Activated T-helper 2 cell treated with anti-CD3 and anti-CD28 coated beads, Interferon-gamma antibody, Interleukin-2, Interleukin-4, amounts not matched to agents 10 μg/mL and 5 μg/mL and 100 μg/mL, durations not matched to agents 14 hours and 24 hours and 36 hours (primary cell): ENCODE data around the gene FICD. TPM values are rescaled to one million over a fixed set of nuclear protein-coding genes. Genes with fewer than 3 reads are reported as not detected.
"Not testable (repeated sequence)": the region's sequence is repeated elsewhere in the genome, so short reads cannot be mapped to it uniquely, and the experiment has no call there.

Experiments used
- DNase-seq: peaks from one replicate; pipeline ENCODE4 v3.0.0; 2021; ENCODE audit warnings: low spot score
- H3K27ac Mint-ChIP-seq: one replicate; pipeline ENCODE4 v1.8.0; 2021; ENCODE audit warnings: mixed read lengths
- H3K27me3 Mint-ChIP-seq: one replicate; pipeline ENCODE4 v1.8.0; 2021; ENCODE audit warnings: low read depth, mixed read lengths
- H3K36me3 Mint-ChIP-seq: one replicate; pipeline ENCODE4 v1.8.0; 2021; ENCODE audit warnings: low read depth, mixed read lengths
- H3K4me1 Mint-ChIP-seq: one replicate; pipeline ENCODE4 v1.8.0; 2021; ENCODE audit warnings: low read depth, mixed read lengths
- H3K4me3 Mint-ChIP-seq: one replicate; pipeline ENCODE4 v1.8.0; 2021; ENCODE audit warnings: low read depth, mild to moderate bottlenecking, moderate library complexity, mixed read lengths
- H3K9me3 Mint-ChIP-seq: one replicate; pipeline ENCODE4 v1.8.0; 2021; ENCODE audit warnings: mixed read lengths
- intact Hi-C: fragments of 100-400 bp; cut with micrococcal nuclease; formaldehyde crosslinking; loops from one replicate; pipeline ENCODE4 v1.15.1; 2023
- total RNA-seq: library from RNA; stranded (reverse); gene quantifications from 2 replicates; pipeline ENCODE4 v1.2.3, GENCODE V29; 2022

FICD gene
- total RNA-seq, 1 donor from 2014 or later, result 7.1 TPM

GRCh38 chr12:108484431-108484830, 30.6 kb upstream of the FICD start:
- DNase-seq, result no peak
- Mint-ChIP-seq H3K27ac (no peak overlapping the region), H3K4me1 (no peaks in the 10 kb centered on the region), H3K4me3 (no peak overlapping the region), H3K9me3 (peaks cover 11% of the 10 kb centered on the region), H3K27me3 (peaks cover 5% of the 10 kb centered on the region), H3K36me3 (no peaks in the 10 kb centered on the region)
- intact Hi-C loops, result no loop called here

- no peak overlapping the region for H3K4me3 Mint-ChIP-seq
These were observed 30.2 kb upstream of the FICD start for GRCh38 chr12:108484845-108485244.

GRCh38 chr12:108485371-108485770, 29.7 kb upstream of the FICD start:
- H3K27me3 Mint-ChIP-seq, DNase-seq, H3K27ac Mint-ChIP-seq, H3K36me3 Mint-ChIP-seq, intact Hi-C loops, H3K4me3 Mint-ChIP-seq, H3K4me1 Mint-ChIP-seq: not testable (repeated sequence)
- peaks cover 11% of the 10 kb centered on the region for H3K9me3 Mint-ChIP-seq

More at GRCh38 chr12:108484845-108485244, 30.2 kb upstream of the FICD start:
- peaks cover 5% of the 10 kb centered on the region for H3K27me3 Mint-ChIP-seq
- no peak overlapping the region for H3K27ac Mint-ChIP-seq
- intact Hi-C loops, result no loop called here
- DNase-seq, result no peak
- H3K36me3 Mint-ChIP-seq, result no peaks in the 10 kb centered on the region
- no peaks in the 10 kb centered on the region for H3K4me1 Mint-ChIP-seq
- H3K9me3 Mint-ChIP-seq, result peaks cover 11% of the 10 kb centered on the region

- intact Hi-C loops, H3K27me3 Mint-ChIP-seq: not testable (repeated sequence)
These were observed 28.0 kb upstream of the FICD start for GRCh38 chr12:108487029-108487428.

GRCh38 chr12:108491256-108491655, 23.8 kb upstream of the FICD start:
- Mint-ChIP-seq H3K27me3 (peaks cover 7% of the 10 kb centered on the region), H3K4me3 (no peak overlapping the region), H3K9me3 (peaks cover 10% of the 10 kb centered on the region), H3K36me3 (no peaks in the 10 kb centered on the region), H3K4me1 (no peaks in the 10 kb centered on the region), H3K27ac (no peak overlapping the region)
- DNase-seq, result no peak
- intact Hi-C loops, result no loop called here

More at GRCh38 chr12:108487029-108487428, 28.0 kb upstream of the FICD start:
- not testable (repeated sequence) for H3K4me1 Mint-ChIP-seq, H3K36me3 Mint-ChIP-seq, H3K27ac Mint-ChIP-seq, H3K4me3 Mint-ChIP-seq, DNase-seq
- peaks cover 11% of the 10 kb centered on the region for H3K9me3 Mint-ChIP-seq

- intact Hi-C loops, result no loop called here
- H3K27me3 Mint-ChIP-seq, result peaks cover 7% of the 10 kb centered on the region
- H3K9me3 Mint-ChIP-seq, result no peaks in the 10 kb centered on the region
- no peak overlapping the region for H3K4me3 Mint-ChIP-seq
- H3K4me1 Mint-ChIP-seq, result no peaks in the 10 kb centered on the region
- H3K36me3 Mint-ChIP-seq, result no peaks in the 10 kb centered on the region
- DNase-seq, result no peak
- H3K27ac Mint-ChIP-seq, result no peak overlapping the region
These were observed 20.0 kb upstream of the FICD start for GRCh38 chr12:108495054-108495453.

- Mint-ChIP-seq H3K27me3 (peaks cover 7% of the 10 kb centered on the region), H3K36me3 (no peaks in the 10 kb centered on the region), H3K27ac (no peak overlapping the region), H3K9me3 (no peaks in the 10 kb centered on the region), H3K4me1 (no peaks in the 10 kb centered on the region), H3K4me3 (no peak overlapping the region)
- intact Hi-C loops, result no loop called here
- no peak for DNase-seq
These were observed 19.1 kb upstream of the FICD start for GRCh38 chr12:108495823-108496579.

- intact Hi-C loops, result no loop called here
- H3K9me3 Mint-ChIP-seq, result peaks cover 15% of the 10 kb centered on the region
These were observed 16.9 kb upstream of the FICD start for GRCh38 chr12:108498136-108498535.

GRCh38 chr12:108502922-108503321, 12.2 kb upstream of the FICD start:
- Mint-ChIP-seq H3K36me3 (no peaks in the 10 kb centered on the region), H3K27me3 (no peaks in the 10 kb centered on the region), H3K4me3 (no peak overlapping the region), H3K9me3 (peaks cover 29% of the 10 kb centered on the region), H3K27ac (no peak overlapping the region), H3K4me1 (no peaks in the 10 kb centered on the region)
- intact Hi-C loops, result no loop called here
- DNase-seq, result no peak

More at GRCh38 chr12:108498136-108498535, 16.9 kb upstream of the FICD start:
- Mint-ChIP-seq H3K4me1 (no peaks in the 10 kb centered on the region), H3K27me3 (peaks cover 7% of the 10 kb centered on the region), H3K36me3 (no peaks in the 10 kb centered on the region), H3K4me3 (no peak overlapping the region), H3K27ac (no peak overlapping the region)
- DNase-seq, result no peak

GRCh38 chr12:108505129-108505528, 9.9 kb upstream of the FICD start:
- no peak overlapping the region for H3K27ac Mint-ChIP-seq
- no peak for DNase-seq
- peaks cover 29% of the 10 kb centered on the region for H3K9me3 Mint-ChIP-seq
- peaks cover 5% of the 10 kb centered on the region for H3K4me1 Mint-ChIP-seq
- intact Hi-C loops, result no loop called here
- no peaks in the 10 kb centered on the region for H3K36me3 Mint-ChIP-seq
- H3K4me3 Mint-ChIP-seq, result no peak overlapping the region
- no peaks in the 10 kb centered on the region for H3K27me3 Mint-ChIP-seq

- peaks cover 15% of the 10 kb centered on the region for H3K9me3 Mint-ChIP-seq
- no peaks in the 10 kb centered on the region for H3K36me3 Mint-ChIP-seq
- no peaks in the 10 kb centered on the region for H3K27me3 Mint-ChIP-seq
- H3K27ac Mint-ChIP-seq, result no peak overlapping the region
- intact Hi-C loops, result no loop called here
- peaks cover 14% of the 10 kb centered on the region for H3K4me1 Mint-ChIP-seq
- no peak for DNase-seq
- no peak overlapping the region for H3K4me3 Mint-ChIP-seq
These were observed 7.0 kb upstream of the FICD start for GRCh38 chr12:108507971-108508642.

- Mint-ChIP-seq H3K9me3 (peaks cover under 1% of the 10 kb centered on the region), H3K27ac (no peak overlapping the region), H3K4me1 (peaks cover 22% of the 10 kb centered on the region), H3K27me3 (no peaks in the 10 kb centered on the region), H3K4me3 (no peak overlapping the region), H3K36me3 (no peaks in the 10 kb centered on the region)
- intact Hi-C loops, result loop anchor here (5.0 to 10.0 kb wide), 2 partner anchors 518 to 835 kb away; no protein-coding TSS in a partner anchor
- DNase-seq, result no peak
These were observed 5.3 kb upstream of the FICD start for GRCh38 chr12:108509806-108510205.

GRCh38 chr12:108510836-108511235, 4.2 kb upstream of the FICD start:
- DNase-seq, result no peak
- Mint-ChIP-seq H3K4me3 (no peak overlapping the region), H3K36me3 (no peaks in the 10 kb centered on the region), H3K9me3 (no peaks in the 10 kb centered on the region), H3K27me3 (no peaks in the 10 kb centered on the region), H3K27ac (no peak overlapping the region), H3K4me1 (peaks cover 23% of the 10 kb centered on the region)
- intact Hi-C loops, result loop anchor here (5.0 to 10.0 kb wide), 2 partner anchors 519 to 836 kb away; no protein-coding TSS in a partner anchor
